SK-N-SH treated with all-trans-retinoic acid at 6 μM for 48 hours (cell line): ENCODE data around the gene TOE1.
"Not testable (repeated sequence)": the region's sequence is repeated elsewhere in the genome, so short reads cannot be mapped to it uniquely, and the experiment has no call there.

Experiments used
- ATAC-seq: fragments of 200-7000 bp; cut with Tn5 transposase; 3 replicates; pipeline ENCODE4 v1.9.1; 2020; ENCODE audit warnings: mild to moderate bottlenecking, moderate library complexity
- ARNTL ChIP-seq: fragments of 450-650 bp; formaldehyde crosslinking; IDR thresholded peaks from 2 replicates; pipeline ENCODE4 v1.5.0; 2020; ENCODE audit warnings: low read depth, mild to moderate bottlenecking, moderate library complexity, borderline replicate concordance
- BACH2 ChIP-seq: fragments of 250-450 bp; sonication (Bioruptor Pico); IDR thresholded peaks from 2 replicates; pipeline ENCODE4 v1.9.0; 2021; ENCODE audit warnings: mild to moderate bottlenecking, borderline replicate concordance
- CREB5 ChIP-seq: fragments of 250-450 bp; sonication (Bioruptor Pico); IDR thresholded peaks from 2 replicates; pipeline ENCODE4 v1.5.1; 2020; ENCODE audit warnings: low read depth, mild to moderate bottlenecking, moderate library complexity
- CSDC2 ChIP-seq: fragments of 250-450 bp; sonication (Bioruptor Pico); IDR thresholded peaks from 2 replicates; pipeline ENCODE4 v1.5.0; 2020; ENCODE audit warnings: mild to moderate bottlenecking, moderate library complexity
- ESRRG ChIP-seq: fragments of 250-450 bp; sonication (Bioruptor Pico); IDR thresholded peaks from 2 replicates; pipeline ENCODE4 v1.6.1; 2021; ENCODE audit warnings: mild to moderate bottlenecking
- GLIS3 ChIP-seq: fragments of 250-450 bp; sonication (Bioruptor Pico); IDR thresholded peaks from 2 replicates; pipeline ENCODE4 v1.5.0; 2020; ENCODE audit warnings: mild to moderate bottlenecking, moderate library complexity
- ISL1 ChIP-seq: fragments of 250-450 bp; sonication (Bioruptor Pico); IDR thresholded peaks from 2 replicates; pipeline ENCODE4 v2.1.2; 2022; ENCODE audit warnings: mild to moderate bottlenecking, moderate library complexity
- OSR1 ChIP-seq: fragments of 250-450 bp; sonication (Bioruptor Pico); IDR thresholded peaks from 2 replicates; pipeline ENCODE4 v1.8.0; 2022; ENCODE audit warnings: moderate library complexity, mild to moderate bottlenecking, inconsistent platforms
- PATZ1 ChIP-seq: fragments of 250-450 bp; sonication (Bioruptor Pico); IDR thresholded peaks from 2 replicates; pipeline ENCODE4 v1.8.0; 2020; ENCODE audit warnings: mild to moderate bottlenecking, moderate library complexity, borderline replicate concordance
- POU6F1 ChIP-seq: fragments of 250-450 bp; sonication (Bioruptor Pico); IDR thresholded peaks from 2 replicates; pipeline ENCODE4 v1.8.0; 2021; ENCODE audit warnings: low read depth, mild to moderate bottlenecking, moderate library complexity, borderline replicate concordance
- PPARA ChIP-seq: fragments of 250-450 bp; sonication (Bioruptor Pico); IDR thresholded peaks from 2 replicates; pipeline ENCODE4 v1.5.0; 2020; ENCODE audit warnings: mild to moderate bottlenecking, borderline replicate concordance
- RARB ChIP-seq: fragments of 250-450 bp; sonication (Bioruptor Pico); IDR thresholded peaks from 2 replicates; pipeline ENCODE4 v1.8.0; 2021; ENCODE audit warnings: mild to moderate bottlenecking, moderate library complexity
- SNAI2 ChIP-seq: fragments of 250-450 bp; sonication (Bioruptor Pico); IDR thresholded peaks from 2 replicates; pipeline ENCODE4 v1.5.0; 2020; ENCODE audit warnings: mild to moderate bottlenecking, moderate library complexity
- TOX ChIP-seq: fragments of 250-450 bp; sonication (Bioruptor Pico); IDR thresholded peaks from 2 replicates; pipeline ENCODE4 v1.8.0; 2021; ENCODE audit warnings: mild to moderate bottlenecking, moderate library complexity, borderline replicate concordance
- TSHZ2 ChIP-seq: fragments of 250-450 bp; sonication (Bioruptor Pico); IDR thresholded peaks from 2 replicates; pipeline ENCODE4 v1.5.0; 2020; ENCODE audit warnings: mild to moderate bottlenecking, moderate library complexity
- ZC3H10 ChIP-seq: fragments of 250-450 bp; sonication (Bioruptor Pico); IDR thresholded peaks from 2 replicates; pipeline ENCODE4 v1.5.1; 2021; ENCODE audit warnings: mild to moderate bottlenecking, moderate library complexity
- ZFP3 ChIP-seq: fragments of 250-450 bp; sonication (Bioruptor Pico); IDR thresholded peaks from 2 replicates; pipeline ENCODE4 v1.5.0; 2020; ENCODE audit warnings: mild to moderate bottlenecking, moderate library complexity
- ZFP30 ChIP-seq: fragments of 450-650 bp; formaldehyde crosslinking; IDR thresholded peaks from 2 replicates; pipeline ENCODE4 v1.5.0; 2022; ENCODE audit warnings: mild to moderate bottlenecking, moderate library complexity
- ZNF8 ChIP-seq: fragments of 450-650 bp; formaldehyde crosslinking; IDR thresholded peaks from 2 replicates; pipeline ENCODE4 v1.5.0; 2020; ENCODE audit warnings: mild to moderate bottlenecking, moderate library complexity

The TOE1 gene

GRCh38 chr1:45359882-45360513, 20.0 kb downstream of the TOE1 start (continued):
- TF ChIP-seq TSHZ2 (no peak), ESRRG (CRISPR knock-in tag) (no peak)

- not testable (repeated sequence) for ATAC-seq
Observed at GRCh38 chr1:45360981-45361380, 21.0 kb downstream of the TOE1 start.

- ATAC-seq, result no peak
- no peak for TF ChIP-seq BACH2 (CRISPR knock-in tag)
- TF ChIP-seq TOX (CRISPR knock-in tag), result no peak
- TF ChIP-seq OSR1, result no peak
- no peak for TF ChIP-seq ARNTL (CRISPR knock-in tag)
- TF ChIP-seq GLIS3, result no peak
- no peak for TF ChIP-seq PATZ1 (CRISPR knock-in tag)
- TF ChIP-seq ZFP30 (CRISPR knock-in tag), result no peak
- TF ChIP-seq ZNF8 (CRISPR knock-in tag), result no peak
- TF ChIP-seq ZC3H10, result no peak
- no peak for TF ChIP-seq CSDC2 (CRISPR knock-in tag)
- TF ChIP-seq ZFP3 (CRISPR knock-in tag), result no peak
- TF ChIP-seq TSHZ2, result no peak
Observed at GRCh38 chr1:45364294-45364693, 24.3 kb downstream of the TOE1 start.

GRCh38 chr1:45365051-45365450, 25.1 kb downstream of the TOE1 start:
- TF ChIP-seq BACH2 (CRISPR knock-in tag), result no peak
- TF ChIP-seq SNAI2 (CRISPR knock-in tag), result no peak
- no peak for TF ChIP-seq CREB5 (CRISPR knock-in tag)
- no peak for TF ChIP-seq ZC3H10
- TF ChIP-seq POU6F1 (CRISPR knock-in tag), result no peak
- TF ChIP-seq TOX (CRISPR knock-in tag), result no peak
- no peak for TF ChIP-seq RARB
- TF ChIP-seq ESRRG (CRISPR knock-in tag), result no peak
- no peak for TF ChIP-seq ISL1 (CRISPR knock-in tag)
- no peak for TF ChIP-seq OSR1
- TF ChIP-seq PPARA, result no peak
- TF ChIP-seq CSDC2 (CRISPR knock-in tag), result no peak
- TF ChIP-seq PATZ1 (CRISPR knock-in tag), result no peak
- ATAC-seq, result no peak
